ENCODE data around the gene CCDC18. TPM values are rescaled to one million over a fixed set of nuclear protein-coding genes. Genes with fewer than 3 reads are reported as not detected.

CCDC18 gene
- total RNA-seq, 2 experiments from 2014 or later, result 46.5 to 59.0 TPM

DNA sequence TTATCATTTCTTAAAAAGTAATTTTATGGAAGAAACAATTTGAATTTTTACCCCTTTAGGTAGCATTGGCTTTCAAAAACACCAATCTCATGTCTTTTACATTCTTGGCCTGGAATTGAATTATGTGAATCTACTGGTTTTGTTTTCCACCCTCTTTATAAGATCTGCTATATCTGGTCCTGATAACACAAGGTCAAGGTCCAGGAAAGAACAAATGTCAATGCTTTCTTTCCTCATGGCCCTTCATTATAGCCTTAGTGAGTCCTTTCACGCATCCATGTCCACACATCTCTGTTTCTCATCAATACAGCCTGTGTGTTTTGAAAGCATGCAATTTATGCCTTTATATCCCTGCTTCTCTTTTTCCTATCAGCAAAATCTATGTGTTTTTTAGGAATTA lies 141.2 kb downstream of the CCDC18 start:
- Histone ChIP-seq H3K4me3 (ENCODE audit: low read depth, low read length, poor library complexity, severe bottlenecking) (no peak overlapping the region), H3K9me2 (ENCODE audit: insufficient read depth, low read length) (no peaks in the 10 kb centered on the region), H3K27ac (ENCODE audit: low read depth, low read length, poor library complexity, severe bottlenecking) (no peak overlapping the region), H3K9me3 (ENCODE audit: low read length) (no peaks in the 10 kb centered on the region), H4K20me1 (ENCODE audit: insufficient read depth, low read length) (no peaks in the 10 kb centered on the region), H3K36me3 (ENCODE audit: insufficient read depth, low read length) (no peaks in the 10 kb centered on the region), H2AFZ (ENCODE audit: low read length) (no peak overlapping the region), H3K79me2 (ENCODE audit: insufficient read depth, low read depth, low read length) (no peaks in the 10 kb centered on the region), H3K4me1 (ENCODE audit: insufficient read depth, low read length, poor library complexity, severe bottlenecking) (no peaks in the 10 kb centered on the region), H3K4me2 (ENCODE audit: low read length) (no peak overlapping the region)
- CTCF ChIA-PET (ENCODE audit: unreplicated experiment), result no interaction called here
- no TSS peak for BruUV-seq (replicated peaks)
- intact Hi-C loops (cut with micrococcal nuclease; ENCODE audit: unreplicated experiment), result no loop called here
- TF ChIP-seq, protein P1, sequence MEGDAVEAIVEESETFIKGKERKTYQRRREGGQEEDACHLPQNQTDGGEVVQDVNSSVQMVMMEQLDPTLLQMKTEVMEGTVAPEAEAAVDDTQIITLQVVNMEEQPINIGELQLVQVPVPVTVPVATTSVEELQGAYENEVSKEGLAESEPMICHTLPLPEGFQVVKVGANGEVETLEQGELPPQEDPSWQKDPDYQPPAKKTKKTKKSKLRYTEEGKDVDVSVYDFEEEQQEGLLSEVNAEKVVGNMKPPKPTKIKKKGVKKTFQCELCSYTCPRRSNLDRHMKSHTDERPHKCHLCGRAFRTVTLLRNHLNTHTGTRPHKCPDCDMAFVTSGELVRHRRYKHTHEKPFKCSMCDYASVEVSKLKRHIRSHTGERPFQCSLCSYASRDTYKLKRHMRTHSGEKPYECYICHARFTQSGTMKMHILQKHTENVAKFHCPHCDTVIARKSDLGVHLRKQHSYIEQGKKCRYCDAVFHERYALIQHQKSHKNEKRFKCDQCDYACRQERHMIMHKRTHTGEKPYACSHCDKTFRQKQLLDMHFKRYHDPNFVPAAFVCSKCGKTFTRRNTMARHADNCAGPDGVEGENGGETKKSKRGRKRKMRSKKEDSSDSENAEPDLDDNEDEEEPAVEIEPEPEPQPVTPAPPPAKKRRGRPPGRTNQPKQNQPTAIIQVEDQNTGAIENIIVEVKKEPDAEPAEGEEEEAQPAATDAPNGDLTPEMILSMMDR (conservative IDR thresholded peaks at IDR 0.05; ENCODE audit: low read length), result no peak
- no peak for TF ChIP-seq EZH2phosphoT487 (IDR thresholded peaks at IDR 0.05; ENCODE audit: borderline replicate concordance, low read depth, low read length)
- POLR2A ChIA-PET, result no interaction called here
- no peak for DNase-seq (ENCODE audit: low spot score)

GRCh38 chr1:93322349-93322748 lies 141.8 kb downstream of the CCDC18 start:
- H2AFZ ChIP-seq (ENCODE audit: low read length), result no peak overlapping the region
- H3K36me3 ChIP-seq (ENCODE audit: insufficient read depth, low read length), result no peaks in the 10 kb centered on the region
- no peaks in the 10 kb centered on the region for H3K9me3 ChIP-seq (ENCODE audit: low read length)
- H3K4me1 ChIP-seq (ENCODE audit: insufficient read depth, low read length, poor library complexity, severe bottlenecking), result no peaks in the 10 kb centered on the region
- intact Hi-C loops (cut with micrococcal nuclease; ENCODE audit: unreplicated experiment), result no loop called here
- BruUV-seq (replicated peaks), result no TSS peak
- H3K4me3 ChIP-seq (ENCODE audit: low read depth, low read length, poor library complexity, severe bottlenecking), result no peak overlapping the region
- H3K27ac ChIP-seq (ENCODE audit: low read depth, low read length, poor library complexity, severe bottlenecking), result no peak overlapping the region
- no peak overlapping the region for H3K4me2 ChIP-seq (ENCODE audit: low read length)
- H3K79me2 ChIP-seq (ENCODE audit: insufficient read depth, low read depth, low read length), result no peaks in the 10 kb centered on the region
- ChIA-PET CTCF (ENCODE audit: unreplicated experiment) (no interaction called here), POLR2A (interaction anchor here (0.6 kb wide), 1 partner anchor 19 kb away, joined by 3 read pairs; no protein-coding TSS in a partner anchor)
- TF ChIP-seq, protein P1 (conservative IDR thresholded peaks at IDR 0.05; ENCODE audit: low read length), result no peak
- TF ChIP-seq EZH2phosphoT487 (IDR thresholded peaks at IDR 0.05; ENCODE audit: borderline replicate concordance, low read depth, low read length), result no peak
- H4K20me1 ChIP-seq (ENCODE audit: insufficient read depth, low read length), result no peaks in the 10 kb centered on the region
- no peaks in the 10 kb centered on the region for H3K9me2 ChIP-seq (ENCODE audit: insufficient read depth, low read length)
- DNase-seq (ENCODE audit: low spot score), result no peak

DNA sequence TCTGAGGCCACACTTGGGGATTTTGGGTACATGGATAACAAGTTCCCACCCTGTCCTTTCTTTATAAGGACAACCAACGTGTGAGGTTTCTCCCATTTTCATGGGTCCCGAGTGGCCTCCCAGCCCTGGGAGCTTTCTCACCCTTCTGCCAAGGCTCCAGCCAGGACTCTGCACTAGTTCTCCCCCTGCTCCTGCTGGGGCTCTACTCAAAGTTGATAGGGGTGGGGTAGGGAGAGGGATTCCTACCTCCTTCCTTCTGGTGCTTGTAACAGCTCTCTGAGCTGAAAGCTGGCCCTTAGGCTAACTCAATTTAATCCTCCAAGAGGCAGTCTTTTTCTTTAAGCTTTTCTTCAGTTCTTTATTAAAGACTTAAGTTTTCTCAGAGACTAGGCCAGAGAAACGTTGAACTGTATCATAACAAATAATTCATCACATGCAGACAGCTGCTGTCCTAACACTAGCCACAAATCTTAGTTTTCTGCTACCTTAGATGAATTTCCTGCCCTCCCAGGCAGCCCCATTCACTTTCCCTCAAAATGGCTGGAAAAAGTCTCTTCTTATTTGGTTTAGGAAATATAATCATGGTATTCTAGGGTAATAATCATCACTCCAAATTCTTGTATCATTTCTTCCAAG lies 142.8 kb downstream of the CCDC18 start:
- H3K9me2 ChIP-seq (ENCODE audit: insufficient read depth, low read length), result no peaks in the 10 kb centered on the region
- H3K4me2 ChIP-seq (ENCODE audit: low read length), result no peak overlapping the region
- intact Hi-C loops (cut with micrococcal nuclease; ENCODE audit: unreplicated experiment), result no loop called here
- ChIA-PET CTCF (ENCODE audit: unreplicated experiment) (no interaction called here), POLR2A (interaction anchor here (0.6 kb wide), 1 partner anchor 18 kb away, joined by 3 read pairs; no protein-coding TSS in a partner anchor)
- no peaks in the 10 kb centered on the region for H3K36me3 ChIP-seq (ENCODE audit: insufficient read depth, low read length)
- no peak for DNase-seq (ENCODE audit: low spot score)
- no peaks in the 10 kb centered on the region for H3K79me2 ChIP-seq (ENCODE audit: insufficient read depth, low read depth, low read length)
- TF ChIP-seq, protein P1 (conservative IDR thresholded peaks at IDR 0.05; ENCODE audit: low read length), result no peak
- TF ChIP-seq EZH2phosphoT487 (IDR thresholded peaks at IDR 0.05; ENCODE audit: borderline replicate concordance, low read depth, low read length), result no peak
- no TSS peak for BruUV-seq (replicated peaks)
- H2AFZ ChIP-seq (ENCODE audit: low read length), result no peak overlapping the region
- H3K4me3 ChIP-seq (ENCODE audit: low read depth, low read length, poor library complexity, severe bottlenecking), result no peak overlapping the region
- peaks cover under 1% of the 10 kb centered on the region for H3K4me1 ChIP-seq (ENCODE audit: insufficient read depth, low read length, poor library complexity, severe bottlenecking)
- H3K9me3 ChIP-seq (ENCODE audit: low read length), result no peaks in the 10 kb centered on the region
- no peaks in the 10 kb centered on the region for H4K20me1 ChIP-seq (ENCODE audit: insufficient read depth, low read length)
- H3K27ac ChIP-seq (ENCODE audit: low read depth, low read length, poor library complexity, severe bottlenecking), result no peak overlapping the region

All from OCI-LY7 (cell line).